A172 (cell line): Measurements from ENCODE around the gene AAGAB. TPM values are rescaled to one million over a fixed set of nuclear protein-coding genes. Genes with fewer than 3 reads are reported as not detected.

Experiments
- total RNA-seq: library from RNA; depleted of rRNA; stranded (reverse); fragments of >200 nt; shearing (Covaris generic); gene quantifications from 2 replicates; pipeline ENCODE4 v1.2.3, GENCODE V29; 2014; rRNA removed

The AAGAB gene
- total RNA-seq, 1 experiment from 2014 or later = 78.1 TPM

Other genes with a start within 250 kb of the AAGAB start
- 5.2 and 7.2 TPM in 2 replicates for gene SMAD3, start 189.1 kb downstream of the AAGAB start, total RNA-seq
- 2.4 and 3.1 TPM in 2 replicates for gene IQCH, start 125 bp upstream of the AAGAB start, total RNA-seq